A172 (cell line): ENCODE data around the gene PLCH2. TPM values are rescaled to one million over a fixed set of nuclear protein-coding genes. Genes with fewer than 3 reads are reported as not detected.
A peak's percentile ranks its signal among the peaks of the same experiment; 100 is the strongest.
"Not testable (repeated sequence)": the region's sequence is repeated elsewhere in the genome, so short reads cannot be mapped to it uniquely, and the experiment has no call there.

Experiments used
- DNase-seq: peaks from one replicate; pipeline ENCODE4 v3.0.0-alpha.2; 2015; ENCODE audit warnings: low spot score
- total RNA-seq: library from RNA; depleted of rRNA; stranded (reverse); fragments of >200 nt; shearing (Covaris generic); gene quantifications from 2 replicates; pipeline ENCODE4 v1.2.3, GENCODE V29; 2014; rRNA removed

Gene PLCH2
- total RNA-seq, 1 experiment from 2014 or later = not detected

DNA sequence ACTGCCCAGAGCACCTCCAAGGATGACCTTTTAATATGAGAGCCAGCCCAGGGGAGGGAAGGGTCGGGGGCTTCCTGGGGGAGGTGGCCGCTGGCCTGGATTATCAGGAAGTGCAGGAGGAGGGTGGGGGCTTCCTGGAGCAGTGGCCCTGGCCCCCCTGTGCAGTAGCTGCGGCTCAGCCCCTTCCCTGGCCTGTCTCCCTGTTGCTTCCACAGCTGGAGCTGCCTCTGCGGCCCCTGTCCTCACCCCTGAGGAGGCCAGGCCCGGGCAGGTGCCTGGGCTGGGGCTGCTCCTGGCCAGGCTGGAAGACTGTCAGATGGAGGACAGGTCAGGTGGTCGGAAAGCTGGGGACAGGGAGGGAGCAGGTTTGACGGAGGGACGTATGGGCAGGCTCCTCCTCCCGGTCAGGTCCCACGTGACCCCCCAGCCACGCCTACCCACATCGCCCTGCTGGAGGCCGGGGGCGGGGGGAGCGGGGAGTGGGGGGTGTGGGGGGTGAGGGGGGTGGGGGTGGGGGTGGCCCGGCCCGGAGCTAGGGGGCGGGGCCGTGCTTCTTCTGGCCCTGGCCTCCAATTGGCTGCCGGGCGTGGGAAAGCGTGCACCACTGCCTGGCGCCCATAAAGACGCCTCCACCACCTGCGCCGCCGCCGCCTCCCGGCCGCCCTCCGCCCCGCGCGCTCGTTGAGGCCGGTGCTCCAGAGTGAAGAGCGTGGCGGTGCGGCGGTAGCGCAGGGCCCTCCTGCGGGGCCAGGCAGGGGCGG, 69.8 kb downstream of the PLCH2 start:
- peak; percentile 65 for DNase-seq

DNA sequence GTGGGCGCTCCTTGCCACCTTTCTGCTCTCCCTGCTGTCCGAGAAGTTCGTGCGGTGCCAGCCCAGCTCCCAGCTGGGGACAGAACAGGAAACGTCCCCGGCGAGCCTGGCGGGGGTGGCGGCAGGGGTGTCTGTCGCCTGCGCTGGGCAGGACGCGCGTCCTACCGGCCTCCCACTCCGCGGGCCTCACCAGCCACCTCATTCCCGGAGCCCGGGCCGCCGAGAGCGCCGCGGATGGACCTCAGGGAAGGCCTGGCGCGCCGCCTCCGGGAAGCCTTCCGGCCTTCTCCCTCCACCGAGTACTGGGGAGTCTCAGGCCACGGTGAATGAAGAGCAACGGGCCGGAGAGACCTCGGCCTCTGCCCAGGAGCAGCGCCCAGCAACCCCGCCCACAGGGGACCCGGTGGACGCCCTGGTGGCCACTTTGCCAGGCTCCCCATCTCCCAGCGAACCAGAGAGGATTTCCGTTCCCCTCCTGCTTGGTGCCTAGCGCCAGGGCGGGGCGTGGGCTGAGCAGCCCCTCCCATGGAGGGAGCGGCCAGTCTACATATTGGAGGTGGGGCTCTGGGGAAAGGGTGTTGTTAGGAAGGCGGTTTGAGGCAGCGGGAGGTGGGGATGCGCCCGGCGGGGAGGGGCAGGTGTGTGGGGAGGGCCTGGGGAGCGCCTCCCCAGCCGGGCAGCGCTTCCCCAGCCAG, 70.6 kb downstream of the PLCH2 start:
- DNase-seq = peak; percentile 77

GRCh38 chr1:2547210-2548067, 71.3 kb downstream of the PLCH2 start:
- DNase-seq = no peak

DNA sequence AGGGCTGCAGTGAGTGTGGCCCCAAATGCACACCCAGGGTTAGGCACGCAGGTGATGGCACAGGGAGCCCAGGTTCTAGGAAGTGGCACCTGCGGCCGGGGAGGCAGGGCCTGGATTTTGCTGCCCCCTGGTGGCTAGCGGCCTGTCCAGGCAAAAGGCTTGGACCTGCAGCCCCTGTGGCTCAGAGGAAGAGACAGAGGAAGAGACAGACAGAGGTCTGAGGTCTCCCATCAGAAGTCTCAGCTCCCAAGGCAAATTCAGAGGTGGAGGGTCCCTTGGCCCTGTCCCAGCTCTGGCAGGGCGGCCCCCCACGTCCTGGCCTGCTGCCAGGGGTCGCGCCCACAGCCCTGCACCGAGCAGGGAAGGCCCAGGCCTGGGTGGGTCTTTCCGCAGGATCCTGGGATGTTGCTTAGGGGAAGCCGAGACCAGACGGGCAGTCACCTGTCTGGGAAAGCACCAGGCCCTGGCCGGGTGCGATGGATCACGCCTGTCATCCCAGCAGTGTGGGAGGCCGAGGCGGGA, 72.0 kb downstream of the PLCH2 start:
- DNase-seq = peak; percentile 25

- not testable (repeated sequence) for DNase-seq
Measured at GRCh38 chr1:2549367-2550029, 73.4 kb downstream of the PLCH2 start.

DNA sequence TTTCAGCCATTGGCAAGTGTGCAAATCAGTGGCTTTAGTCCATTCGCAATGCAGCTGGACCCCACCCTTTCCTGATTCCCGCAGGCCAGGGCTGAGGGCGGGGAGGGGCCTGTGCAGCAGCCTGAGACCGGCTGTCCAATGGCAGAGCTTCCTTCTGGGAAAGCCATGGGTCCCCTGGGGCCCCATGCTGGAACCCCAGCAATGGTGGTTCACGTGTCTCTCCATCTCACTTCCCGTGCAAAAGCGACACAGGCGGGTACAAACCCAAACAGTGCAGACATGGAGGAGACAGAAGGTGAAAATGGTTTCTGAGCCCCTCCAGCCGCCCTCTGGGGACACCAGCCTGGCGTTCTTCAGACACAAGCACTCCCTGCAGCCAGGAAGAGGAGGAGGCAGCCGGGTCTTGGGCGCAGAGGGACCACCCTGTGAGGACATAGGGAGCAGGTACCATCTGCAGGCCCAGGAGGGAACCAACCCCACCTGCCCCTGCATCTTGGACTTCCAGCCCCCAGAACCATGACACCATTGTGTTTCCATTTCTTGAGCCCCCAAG, 74.3 kb downstream of the PLCH2 start:
- not testable (repeated sequence) for DNase-seq

DNA sequence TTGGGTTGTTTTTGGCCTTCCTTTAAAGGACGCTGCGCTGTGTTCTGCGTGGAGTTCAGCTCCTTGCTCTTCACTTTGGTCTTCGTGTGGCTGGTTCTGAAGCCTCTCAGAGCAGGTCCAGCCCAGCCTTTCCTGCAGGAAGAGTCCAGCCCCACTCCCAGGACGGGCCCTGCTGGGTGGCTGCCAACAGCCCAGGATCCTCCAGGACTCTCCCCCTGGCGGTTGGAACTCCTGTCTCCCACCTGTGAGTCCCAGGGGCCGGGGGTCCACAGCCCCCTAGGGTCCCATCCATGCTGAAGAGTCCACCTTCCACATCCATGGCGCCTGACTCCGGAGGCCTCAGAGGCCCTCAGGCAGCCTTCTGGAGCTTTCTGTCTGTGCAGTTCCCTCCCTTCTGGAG, 75.5 kb downstream of the PLCH2 start:
- not testable (repeated sequence) for DNase-seq

GRCh38 chr1:2552189-2552588, 76.1 kb downstream of the PLCH2 start:
- no peak for DNase-seq

DNA sequence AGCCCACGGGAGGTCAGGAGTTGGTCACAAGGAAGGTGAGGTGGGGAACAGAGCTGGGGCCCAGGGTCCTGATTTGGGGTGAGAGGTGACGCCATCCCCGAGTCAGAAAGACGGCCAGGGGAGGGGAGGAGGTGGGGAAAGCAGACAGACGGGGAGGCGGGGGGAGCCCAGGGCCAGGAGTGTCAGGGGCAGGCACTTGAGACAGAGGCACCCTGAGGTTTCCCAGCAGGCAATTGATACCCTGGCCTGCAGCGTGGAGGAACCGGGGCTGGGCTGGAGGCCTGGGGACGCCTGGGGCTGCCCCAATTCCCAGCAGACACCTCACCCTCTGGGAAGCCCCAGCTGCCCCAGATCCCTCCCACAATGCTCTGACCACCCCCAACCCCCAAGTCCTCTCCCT, 77.0 kb downstream of the PLCH2 start:
- not testable (repeated sequence) for DNase-seq

DNA sequence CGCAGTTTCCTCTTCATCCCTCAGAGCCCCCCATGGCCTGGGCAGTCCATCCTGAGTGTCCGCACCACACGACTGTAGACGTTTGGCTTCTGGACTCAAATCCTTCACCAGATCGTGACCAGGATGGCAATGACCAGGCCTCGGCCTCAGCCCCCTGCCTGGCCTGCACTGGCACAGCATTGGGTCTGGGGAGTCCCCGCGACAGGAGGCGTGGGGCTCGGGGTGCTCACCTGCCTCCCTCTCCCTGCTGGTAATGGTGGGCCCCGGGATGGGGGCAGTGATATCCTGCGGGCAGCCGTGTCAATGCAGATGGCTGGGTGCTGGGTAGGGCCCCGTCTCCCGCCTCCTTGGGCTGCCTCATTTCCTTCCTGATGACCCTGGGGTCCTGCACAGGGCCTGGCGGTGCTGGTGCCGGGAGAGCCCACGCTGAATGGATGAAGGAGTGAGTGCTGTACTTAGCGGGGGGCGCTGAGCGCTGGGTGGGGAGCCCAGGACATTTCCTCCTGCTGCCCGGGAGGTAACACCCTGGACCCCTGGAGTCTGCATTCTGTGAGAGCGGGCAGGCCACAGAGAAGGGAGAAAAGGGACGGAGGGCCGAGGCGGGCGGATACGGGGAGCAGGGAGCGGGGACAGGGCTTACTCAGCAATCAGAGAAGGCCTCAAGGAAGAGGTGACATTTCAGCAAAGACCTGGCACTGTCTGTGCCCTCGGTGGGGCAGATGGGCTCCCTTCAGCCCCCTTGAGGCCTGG, 78.0 kb downstream of the PLCH2 start:
- DNase-seq = no peak

DNA sequence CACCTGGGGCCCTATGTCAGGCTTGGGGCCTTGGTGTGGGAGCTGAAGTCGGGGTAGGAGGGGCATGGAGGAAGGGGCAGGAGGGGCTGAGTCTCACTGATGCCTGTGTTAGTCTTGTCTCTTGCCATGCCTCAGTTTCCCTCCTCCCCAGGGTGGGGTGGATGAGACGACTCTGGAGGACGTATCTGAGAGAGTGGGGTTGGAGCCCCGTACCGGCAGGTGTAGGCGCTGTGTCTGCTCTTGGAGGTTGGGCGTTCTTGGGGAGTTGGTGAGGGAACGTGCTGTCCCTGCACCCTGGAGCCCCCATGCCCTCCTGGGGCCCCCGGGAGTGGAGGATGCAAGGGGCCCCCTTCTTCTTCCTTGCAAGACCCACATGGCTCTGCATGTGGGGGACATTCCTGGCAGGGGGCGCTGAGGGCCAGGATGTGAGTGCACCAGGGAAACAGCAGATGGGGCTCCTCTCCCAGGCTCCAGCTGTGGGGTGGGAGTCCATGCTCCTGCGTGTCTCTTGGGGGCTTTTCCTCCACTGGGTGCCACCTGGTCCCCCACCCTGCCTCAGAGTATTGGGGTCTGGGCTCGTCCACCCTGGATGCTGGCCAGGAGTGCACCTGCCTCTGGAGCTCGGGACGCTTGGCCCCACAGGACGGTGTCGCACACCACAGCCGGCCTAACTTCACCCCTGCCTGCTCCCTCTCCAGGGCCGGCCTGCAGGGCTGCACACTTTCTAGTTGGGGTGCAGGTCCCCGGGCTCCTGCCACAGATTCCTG, 78.7 kb downstream of the PLCH2 start:
- DNase-seq = no peak

Other genes with a start within 250 kb of the PLCH2 start
- gene SKI, start 248.0 kb upstream of the PLCH2 start, total RNA-seq = 4.1 and 14.8 TPM in 2 replicates
- gene MORN1, start 84.7 kb upstream of the PLCH2 start, total RNA-seq = 5.1 and 7.0 TPM in 2 replicates
- gene RER1, start 84.4 kb upstream of the PLCH2 start, total RNA-seq = 57.3 and 62.5 TPM in 2 replicates
- 17.0 and 24.0 TPM in 2 replicates for gene PEX10, start 63.7 kb upstream of the PLCH2 start, total RNA-seq
- 6.5 and 7.7 TPM in 2 replicates for gene PANK4, start 50.3 kb downstream of the PLCH2 start, total RNA-seq
- gene HES5, start 54.0 kb downstream of the PLCH2 start, total RNA-seq = not detected in 2 replicates
- gene TNFRSF14, start 80.1 kb downstream of the PLCH2 start, total RNA-seq = 0.05 and 0.10 TPM in 2 replicates
- gene PRXL2B, start 110.5 kb downstream of the PLCH2 start, total RNA-seq = 23.1 and 27.9 TPM in 2 replicates
- not detected in 2 replicates for gene MMEL1, start 156.7 kb downstream of the PLCH2 start, total RNA-seq